ENCODE measurements around the gene MAT2A.

DNA sequence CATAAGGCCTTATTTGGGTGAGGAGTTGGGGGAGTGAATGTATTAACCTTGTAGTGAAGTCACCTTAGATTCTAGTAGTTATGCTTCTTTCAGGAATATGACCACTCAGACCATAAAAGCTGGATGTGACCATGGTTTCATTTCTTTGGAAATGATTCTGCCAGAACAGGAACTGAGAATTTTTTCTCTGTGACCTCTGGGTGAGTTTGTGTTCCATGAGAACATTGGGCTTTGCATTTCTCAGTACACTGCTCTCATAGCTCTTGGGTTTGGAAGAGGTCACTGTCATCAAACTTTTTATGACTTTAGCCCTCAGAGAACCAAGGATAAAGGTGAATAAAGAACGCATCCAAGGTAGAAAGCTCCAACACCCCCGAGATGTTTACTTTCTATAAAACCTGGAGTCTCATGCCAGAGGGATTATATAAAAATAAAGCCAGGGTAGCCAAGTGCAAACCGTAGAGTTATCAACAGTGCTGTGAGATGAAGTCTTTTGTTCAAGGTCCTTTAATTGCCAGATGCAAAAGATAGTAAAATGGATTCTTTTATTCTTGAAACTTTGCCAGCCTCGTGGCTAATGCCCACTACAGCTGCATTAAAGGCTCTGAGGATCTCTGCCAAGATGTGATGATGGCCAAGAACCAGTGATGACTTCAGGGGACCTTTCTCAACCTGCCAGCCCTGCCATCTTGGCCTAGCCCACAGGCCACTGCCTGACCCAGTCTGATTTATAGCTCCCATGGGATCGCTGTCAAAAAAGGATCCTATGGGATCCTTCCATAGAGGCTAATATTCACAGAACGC is 27.8 kb upstream of the MAT2A start:
- TF ChIP-seq, protein P1, sequence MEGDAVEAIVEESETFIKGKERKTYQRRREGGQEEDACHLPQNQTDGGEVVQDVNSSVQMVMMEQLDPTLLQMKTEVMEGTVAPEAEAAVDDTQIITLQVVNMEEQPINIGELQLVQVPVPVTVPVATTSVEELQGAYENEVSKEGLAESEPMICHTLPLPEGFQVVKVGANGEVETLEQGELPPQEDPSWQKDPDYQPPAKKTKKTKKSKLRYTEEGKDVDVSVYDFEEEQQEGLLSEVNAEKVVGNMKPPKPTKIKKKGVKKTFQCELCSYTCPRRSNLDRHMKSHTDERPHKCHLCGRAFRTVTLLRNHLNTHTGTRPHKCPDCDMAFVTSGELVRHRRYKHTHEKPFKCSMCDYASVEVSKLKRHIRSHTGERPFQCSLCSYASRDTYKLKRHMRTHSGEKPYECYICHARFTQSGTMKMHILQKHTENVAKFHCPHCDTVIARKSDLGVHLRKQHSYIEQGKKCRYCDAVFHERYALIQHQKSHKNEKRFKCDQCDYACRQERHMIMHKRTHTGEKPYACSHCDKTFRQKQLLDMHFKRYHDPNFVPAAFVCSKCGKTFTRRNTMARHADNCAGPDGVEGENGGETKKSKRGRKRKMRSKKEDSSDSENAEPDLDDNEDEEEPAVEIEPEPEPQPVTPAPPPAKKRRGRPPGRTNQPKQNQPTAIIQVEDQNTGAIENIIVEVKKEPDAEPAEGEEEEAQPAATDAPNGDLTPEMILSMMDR (IDR thresholded peaks at IDR 0.05) = no peak
- TF ChIP-seq POLR2AphosphoS5 (IDR thresholded peaks at IDR 0.05) (no peak), POLR2A (IDR thresholded peaks at IDR 0.05) (no peak)
